GM10266 (cell line): ENCODE data around the gene TRDMT1.

Experiments used
- DNase-seq: peaks from one replicate; pipeline ENCODE4 v3.0.0; 2012; ENCODE audit errors: extremely low spot score
- TF ChIP-seq, protein P1 (sequence below): IDR thresholded peaks from 2 replicates; pipeline ENCODE4 v1.5.1; 2012; ENCODE audit warnings: mild to moderate bottlenecking, low read depth; ENCODE audit not compliant: control insufficient read depth, insufficient read depth; ENCODE audit errors: missing control alignments

Gene TRDMT1

DNA sequence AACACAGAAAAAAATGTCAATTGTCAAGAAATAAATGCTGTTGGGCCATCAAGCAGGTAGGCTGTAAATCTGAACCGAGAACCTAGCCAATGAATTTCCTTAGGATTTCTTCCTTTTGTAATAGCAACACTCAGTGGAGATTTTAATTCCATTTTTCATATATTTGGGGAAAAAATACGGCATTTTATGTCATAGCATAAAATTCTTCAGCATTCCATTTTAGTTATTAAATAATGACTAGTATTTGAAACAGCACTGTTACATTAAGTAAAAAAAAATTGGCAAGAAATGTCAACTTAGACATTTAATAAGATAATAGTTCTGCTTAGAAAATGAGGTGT is 14.3 kb upstream of the TRDMT1 start:
- TF ChIP-seq, protein P1, sequence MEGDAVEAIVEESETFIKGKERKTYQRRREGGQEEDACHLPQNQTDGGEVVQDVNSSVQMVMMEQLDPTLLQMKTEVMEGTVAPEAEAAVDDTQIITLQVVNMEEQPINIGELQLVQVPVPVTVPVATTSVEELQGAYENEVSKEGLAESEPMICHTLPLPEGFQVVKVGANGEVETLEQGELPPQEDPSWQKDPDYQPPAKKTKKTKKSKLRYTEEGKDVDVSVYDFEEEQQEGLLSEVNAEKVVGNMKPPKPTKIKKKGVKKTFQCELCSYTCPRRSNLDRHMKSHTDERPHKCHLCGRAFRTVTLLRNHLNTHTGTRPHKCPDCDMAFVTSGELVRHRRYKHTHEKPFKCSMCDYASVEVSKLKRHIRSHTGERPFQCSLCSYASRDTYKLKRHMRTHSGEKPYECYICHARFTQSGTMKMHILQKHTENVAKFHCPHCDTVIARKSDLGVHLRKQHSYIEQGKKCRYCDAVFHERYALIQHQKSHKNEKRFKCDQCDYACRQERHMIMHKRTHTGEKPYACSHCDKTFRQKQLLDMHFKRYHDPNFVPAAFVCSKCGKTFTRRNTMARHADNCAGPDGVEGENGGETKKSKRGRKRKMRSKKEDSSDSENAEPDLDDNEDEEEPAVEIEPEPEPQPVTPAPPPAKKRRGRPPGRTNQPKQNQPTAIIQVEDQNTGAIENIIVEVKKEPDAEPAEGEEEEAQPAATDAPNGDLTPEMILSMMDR, result no peak
- no peak for DNase-seq

DNA sequence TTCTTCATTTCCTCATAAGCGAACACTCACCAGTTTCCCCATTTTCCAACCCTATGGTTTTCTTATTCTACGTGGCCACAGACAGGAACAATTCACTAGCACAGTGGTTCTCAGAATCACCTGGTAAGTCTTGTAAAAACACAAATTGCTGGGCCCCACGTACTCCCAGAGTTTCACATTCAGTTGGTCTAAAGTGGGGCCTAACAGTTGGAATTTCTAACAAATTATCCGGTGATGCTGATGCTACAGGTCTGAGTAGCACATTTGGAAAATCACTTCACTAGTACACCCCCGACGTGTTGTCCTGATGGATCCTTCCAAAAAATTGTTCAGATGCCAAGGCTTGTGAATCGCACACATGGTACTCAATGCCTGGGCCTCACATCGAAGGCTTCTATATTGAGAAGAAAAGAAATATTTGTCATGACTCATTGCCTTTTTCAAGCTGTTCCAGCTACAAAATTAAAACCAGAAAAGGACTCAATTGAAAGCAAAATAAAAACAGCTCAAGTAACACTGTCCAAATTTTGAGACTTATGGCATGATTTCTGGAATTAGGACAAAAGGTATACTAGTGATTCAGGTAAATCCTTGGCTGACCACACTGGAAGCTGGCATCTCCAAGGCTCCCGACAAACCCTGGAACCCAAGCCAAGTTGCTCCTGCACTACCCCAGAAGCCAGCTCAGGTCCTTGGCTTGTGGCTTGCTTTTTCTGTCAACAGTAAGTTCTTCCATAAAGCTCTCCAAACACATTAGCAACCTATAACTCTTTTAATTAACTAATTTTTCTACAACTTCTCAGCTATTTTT is 13.7 kb upstream of the TRDMT1 start:
- TF ChIP-seq, protein P1, result no peak
- DNase-seq, result no peak

DNA sequence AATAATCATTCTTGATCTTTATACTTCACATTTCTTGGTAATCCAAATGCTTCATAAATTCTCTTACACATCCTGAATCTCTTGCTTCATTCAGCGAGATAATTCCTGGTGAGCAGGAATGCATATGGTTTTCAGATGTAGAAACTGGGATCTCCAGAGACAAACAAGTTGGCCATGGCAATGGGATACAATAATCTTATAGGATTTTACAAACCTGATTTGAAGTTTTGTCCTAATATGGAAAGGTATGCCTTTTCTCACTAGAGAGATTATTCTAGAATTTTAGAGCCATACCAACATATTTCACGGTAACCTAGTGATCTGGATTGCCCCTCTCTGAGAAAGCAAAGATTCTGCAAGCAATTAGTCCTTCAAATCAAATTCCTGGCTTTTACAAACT is 13.1 kb upstream of the TRDMT1 start:
- no peak for DNase-seq
- TF ChIP-seq, protein P1, result no peak

DNA sequence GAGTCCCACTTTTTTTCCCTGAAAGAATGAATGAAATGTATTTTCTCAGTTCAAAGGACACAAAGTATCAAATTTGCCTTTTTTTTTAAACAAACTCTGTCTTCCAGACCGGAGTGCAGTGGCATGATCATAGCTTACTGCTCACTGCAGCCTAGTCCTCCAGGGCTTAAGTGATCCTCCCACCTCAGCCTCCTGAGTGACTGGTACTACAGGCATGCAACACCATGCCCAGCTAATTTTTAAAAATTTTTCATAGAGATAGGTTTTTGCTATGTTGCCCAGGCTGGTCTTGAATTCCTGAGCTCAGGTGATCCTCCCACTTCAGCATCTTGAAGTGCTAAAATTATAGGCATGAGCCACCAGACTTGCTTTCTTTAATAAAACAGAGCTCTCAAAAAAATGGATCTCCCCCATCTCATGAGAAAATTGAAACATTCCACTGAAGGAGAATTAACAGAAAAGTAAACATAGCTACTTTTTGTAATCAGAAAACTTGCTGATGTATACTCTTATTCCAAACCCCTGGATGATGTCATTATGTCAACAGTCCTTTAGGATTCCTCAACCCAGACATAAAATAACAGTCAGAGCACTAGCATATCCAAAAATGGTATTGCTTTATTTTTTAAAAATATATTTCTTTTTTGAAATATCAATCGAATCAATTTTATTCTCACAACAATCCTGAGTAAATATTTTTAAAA is 12.3 kb upstream of the TRDMT1 start:
- TF ChIP-seq, protein P1, result no peak
- no peak for DNase-seq

DNA sequence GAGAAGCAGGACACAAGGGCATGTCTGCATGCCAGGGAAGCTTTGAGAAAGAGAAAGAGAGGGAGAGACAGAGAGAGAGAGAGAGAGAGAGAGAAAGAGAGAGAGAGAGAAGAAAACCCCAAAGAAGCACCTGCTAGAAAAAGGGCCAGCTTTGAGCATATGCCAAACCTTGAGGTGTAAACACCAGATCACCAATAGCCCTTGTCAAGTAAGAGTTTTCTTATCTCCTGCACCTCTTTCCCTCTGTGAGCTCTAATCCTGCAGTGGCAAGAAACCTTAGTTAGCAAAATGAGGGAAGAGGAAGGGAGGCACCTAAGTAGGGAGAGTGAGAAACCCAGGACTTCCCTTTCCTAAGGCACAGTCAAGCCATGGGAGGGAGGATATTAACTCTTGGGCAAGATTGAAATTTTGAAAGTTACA is 11.3 kb upstream of the TRDMT1 start:
- TF ChIP-seq, protein P1, result no peak
- DNase-seq, result no peak

DNA sequence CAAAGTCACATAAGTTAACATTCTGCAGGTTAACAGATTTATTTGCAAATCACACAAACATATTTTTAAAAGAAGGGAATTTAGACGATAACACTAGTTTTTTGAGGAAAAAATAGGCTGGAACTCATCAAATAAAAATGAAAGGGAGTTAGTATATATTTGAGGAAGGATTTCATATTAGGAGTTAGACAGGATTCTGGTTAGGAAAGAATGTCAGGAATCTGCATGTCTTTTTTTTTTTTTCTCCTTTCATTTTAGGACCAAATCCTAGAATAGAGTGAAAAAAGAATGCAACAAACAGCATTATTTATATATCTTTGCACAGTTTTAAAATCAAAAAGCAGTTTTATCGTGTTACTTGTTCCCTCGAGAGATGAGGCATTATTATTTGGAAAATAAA is 8.9 kb upstream of the TRDMT1 start:
- TF ChIP-seq, protein P1, result no peak
- DNase-seq, result no peak

DNA sequence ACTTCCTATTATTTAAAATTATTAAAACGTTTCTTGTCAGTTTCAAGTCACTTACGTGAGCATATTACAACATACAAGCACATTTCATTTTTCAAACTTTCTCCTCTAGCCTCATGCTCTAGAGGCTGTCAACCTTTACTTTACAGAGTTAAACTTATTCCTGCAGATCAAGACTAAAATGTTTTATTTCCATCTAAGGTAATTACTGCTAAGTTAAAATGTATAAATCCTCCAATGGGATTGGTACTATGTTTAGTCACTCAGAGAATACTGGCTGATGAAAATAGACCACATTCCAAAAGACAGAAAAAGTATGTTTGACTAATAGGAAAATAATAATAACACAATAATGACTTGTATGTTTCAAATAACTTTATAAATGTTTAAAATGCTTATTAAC is 8.4 kb upstream of the TRDMT1 start:
- TF ChIP-seq, protein P1, result no peak
- no peak for DNase-seq
